Mesodermal cell (in vitro differentiated cells): Measurements from ENCODE around the gene SCO1.
"Not testable (repeated sequence)": the region's sequence is repeated elsewhere in the genome, so short reads cannot be mapped to it uniquely, and the experiment has no call there.

Source experiments
- H3K27ac ChIP-seq: 2 replicates; pipeline ENCODE4 v1.7.0; 2013; ENCODE audit warnings: mild to moderate bottlenecking, low read depth, low read length, moderate library complexity; ENCODE audit not compliant: severe bottlenecking
- H3K36me3 ChIP-seq: 2 replicates; pipeline ENCODE4 v1.7.1; 2013; ENCODE audit warnings: mild to moderate bottlenecking, low read length, moderate library complexity; ENCODE audit not compliant: control insufficient read depth, insufficient read depth
- H3K4me1 ChIP-seq: one replicate; pipeline ENCODE4 v1.7.1; 2013; ENCODE audit warnings: mild to moderate bottlenecking, low read length; ENCODE audit not compliant: insufficient read depth, control insufficient read depth, poor library complexity, severe bottlenecking
- H3K4me3 ChIP-seq: 2 replicates; pipeline ENCODE4 v1.7.0; 2013; ENCODE audit warnings: low read length, control low read depth, mild to moderate bottlenecking; ENCODE audit not compliant: insufficient read depth, poor library complexity, severe bottlenecking; ENCODE audit errors: extremely low read depth
- H3K9me3 ChIP-seq: 2 replicates; pipeline ENCODE4 v1.7.1; 2013; ENCODE audit warnings: mild to moderate bottlenecking, low read length, moderate library complexity; ENCODE audit not compliant: control insufficient read depth
- WGBS, 2 experiments: methylation state at CpG; one replicate each; pipeline ENCODE4 v1.1.5; 2013; ENCODE audit warnings: missing lambda C conversion rate in 2 of 2; ENCODE audit not compliant: insufficient coverage in 2 of 2; 5-methylcytosine and 5-hydroxymethylcytosine counted together

Gene SCO1

DNA sequence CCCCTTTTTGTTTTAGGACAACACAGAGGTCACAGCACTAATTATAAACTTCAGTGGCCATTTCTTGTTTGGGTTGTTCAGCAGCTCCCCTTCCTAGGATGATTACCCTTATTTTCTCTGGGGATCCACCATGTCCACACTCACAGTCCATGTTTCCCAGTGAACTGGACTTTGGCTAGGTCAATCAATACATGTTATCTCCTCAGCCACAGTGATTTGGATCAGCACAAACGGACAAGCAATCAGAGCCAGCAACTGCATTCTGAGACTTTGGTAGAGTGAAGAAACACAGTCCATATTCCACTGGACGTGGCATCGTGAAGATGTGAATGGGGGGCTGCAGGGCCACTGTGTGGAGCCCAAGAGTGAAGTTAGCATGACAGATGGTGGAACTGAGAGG, 27.9 kb upstream of the SCO1 start:
- 92% methylated on average over 3 of the region's 3 CpGs; no CpG with 5 or more reads in 1 of the 2 experiments for WGBS, 2 experiments
- Histone ChIP-seq H3K36me3 (no peaks in the 10 kb centered on the region), H3K4me3 (no peak overlapping the region), H3K4me1 (no peaks in the 10 kb centered on the region), H3K9me3 (no peaks in the 10 kb centered on the region), H3K27ac (no peak overlapping the region)

DNA sequence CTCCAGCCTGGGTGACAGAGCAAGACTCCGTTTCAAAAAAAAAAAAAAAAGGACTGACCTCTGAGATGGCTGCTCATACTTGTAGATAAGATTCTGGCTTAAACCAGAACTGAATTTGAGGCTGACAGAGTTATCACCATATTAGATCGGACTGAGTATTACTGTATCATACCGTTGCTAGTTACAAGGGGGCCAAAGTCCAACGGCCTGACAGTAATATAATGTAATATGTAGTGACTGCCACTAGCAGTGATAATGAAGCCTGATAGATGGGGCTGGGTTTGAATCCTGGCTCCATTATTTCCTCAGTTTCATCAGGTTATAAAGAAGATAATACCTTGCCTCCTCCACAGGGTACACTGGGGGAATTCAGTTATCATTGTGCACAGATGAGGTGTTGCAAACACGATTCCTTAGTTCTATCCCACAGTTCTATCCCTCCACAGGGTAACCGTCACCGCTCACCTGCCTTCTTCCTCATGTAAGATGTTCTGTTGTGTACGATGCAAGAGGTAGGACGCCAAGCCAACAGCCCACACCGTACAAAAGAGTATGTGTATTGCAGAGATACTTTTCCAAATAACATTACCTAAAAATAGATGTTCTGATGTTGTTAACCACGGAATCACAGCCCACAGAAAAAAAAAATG, 27.3 kb upstream of the SCO1 start:
- Histone ChIP-seq H3K4me1 (no peaks in the 10 kb centered on the region), H3K36me3 (no peaks in the 10 kb centered on the region), H3K4me3 (no peak overlapping the region), H3K27ac (no peak overlapping the region), H3K9me3 (no peaks in the 10 kb centered on the region)
- WGBS, 2 experiments: 100% methylated on average over 4 of the region's 11 CpGs

DNA sequence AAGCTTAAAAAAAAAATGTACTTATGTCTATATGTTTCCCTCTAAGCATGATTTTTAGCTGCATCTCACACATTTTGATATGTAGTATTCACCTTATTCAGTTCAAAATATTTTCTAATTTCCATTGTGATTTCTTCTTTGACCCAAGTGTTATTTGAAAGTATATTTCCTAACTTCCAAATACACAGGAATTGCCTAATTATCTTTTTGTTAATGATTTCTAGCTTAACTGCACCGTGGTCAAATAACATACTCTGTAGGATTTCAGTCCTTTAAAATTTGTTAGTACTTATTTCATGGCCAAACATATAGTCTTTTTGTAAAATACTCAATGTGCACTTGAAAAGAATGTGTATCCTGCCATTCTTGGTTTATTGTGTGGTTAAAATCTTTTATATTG, 21.2 kb upstream of the SCO1 start:
- WGBS, 2 experiments: no CpG with 5 or more reads among the region's 1 CpG
- no peak overlapping the region for H3K27ac ChIP-seq
- no peak overlapping the region for H3K4me3 ChIP-seq
- no peaks in the 10 kb centered on the region for H3K36me3 ChIP-seq
- no peaks in the 10 kb centered on the region for H3K9me3 ChIP-seq
- H3K4me1 ChIP-seq: no peaks in the 10 kb centered on the region

DNA sequence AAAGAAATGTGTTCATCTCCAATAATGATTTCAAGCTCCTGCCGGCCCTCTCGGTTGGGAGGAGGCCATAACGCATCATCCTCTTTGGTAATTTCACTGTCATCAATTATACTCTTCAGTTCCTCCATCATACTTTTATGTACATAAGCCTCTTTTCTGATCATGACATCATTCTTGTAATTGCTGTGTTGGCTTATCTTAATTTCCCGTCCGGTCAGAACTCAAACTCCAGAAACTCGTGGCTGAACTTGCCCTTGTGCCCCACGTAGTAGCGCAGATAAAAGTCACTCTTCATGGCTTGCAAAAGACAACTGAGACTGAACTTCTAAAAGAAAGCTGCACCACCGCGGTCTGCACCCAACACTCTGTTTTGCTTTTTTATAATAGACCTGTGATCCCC, 18.9 kb upstream of the SCO1 start:
- H3K4me1 ChIP-seq: no peaks in the 10 kb centered on the region
- no peaks in the 10 kb centered on the region for H3K9me3 ChIP-seq
- 93 to 95% methylated on average over 8 of the region's 10 CpGs for WGBS, 2 experiments
- peaks cover 15% of the 10 kb centered on the region for H3K36me3 ChIP-seq
- H3K27ac ChIP-seq: no peak overlapping the region
- H3K4me3 ChIP-seq: no peak overlapping the region

DNA sequence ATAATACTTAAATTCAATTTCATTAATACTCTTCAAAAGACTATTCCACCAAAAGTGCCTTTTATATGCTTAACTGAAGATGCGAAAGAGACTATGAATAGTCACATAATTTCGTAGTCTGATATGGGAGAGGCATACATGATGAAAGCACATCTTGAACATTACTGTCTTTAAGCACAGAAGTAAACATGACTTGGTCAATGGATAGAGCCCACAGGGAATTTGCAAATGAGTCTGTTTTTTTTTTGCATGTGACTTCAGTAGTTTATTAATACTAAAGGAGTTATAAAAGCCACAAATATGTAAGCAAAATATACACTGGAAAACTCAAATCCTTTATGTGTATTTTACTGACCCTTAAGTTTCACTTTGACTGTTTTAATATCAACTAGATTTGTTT, 16.0 kb upstream of the SCO1 start:
- WGBS, 2 experiments: 100% methylated on average over 1 of the region's 2 CpGs; no CpG with 5 or more reads in 1 of the 2 experiments
- H3K4me1 ChIP-seq: no peaks in the 10 kb centered on the region

DNA sequence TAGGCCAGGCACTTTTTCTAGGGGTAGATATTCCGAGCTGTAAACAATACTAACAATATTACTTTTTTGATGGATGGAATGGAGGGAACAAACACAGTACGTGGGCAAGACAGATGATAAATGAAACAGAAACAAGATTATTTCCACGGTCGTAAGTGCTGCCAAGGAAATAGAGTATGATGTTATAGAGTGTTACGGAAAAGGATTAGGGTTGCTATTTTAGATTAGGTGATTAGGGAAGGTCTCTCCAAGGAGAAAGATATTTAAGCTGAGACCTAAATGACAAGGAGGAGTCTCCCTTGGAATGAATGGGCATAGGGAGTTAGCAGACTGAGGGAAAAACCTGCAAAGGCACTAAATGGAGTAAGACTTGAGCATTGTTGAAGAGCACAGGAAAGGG, 8.4 kb upstream of the SCO1 start:
- H3K4me3 ChIP-seq: no peak overlapping the region
- no peaks in the 10 kb centered on the region for H3K9me3 ChIP-seq
- no peaks in the 10 kb centered on the region for H3K4me1 ChIP-seq
- H3K36me3 ChIP-seq: peaks cover 53% of the 10 kb centered on the region
- no peak overlapping the region for H3K27ac ChIP-seq
- WGBS, 2 experiments: 99% methylated on average over 4 of the region's 5 CpGs

More for the DNA sequence above, 16.0 kb upstream of the SCO1 start:
- Histone ChIP-seq H3K4me3 (no peak overlapping the region), H3K9me3 (no peaks in the 10 kb centered on the region), H3K36me3 (peaks cover 40% of the 10 kb centered on the region), H3K27ac (no peak overlapping the region)

DNA sequence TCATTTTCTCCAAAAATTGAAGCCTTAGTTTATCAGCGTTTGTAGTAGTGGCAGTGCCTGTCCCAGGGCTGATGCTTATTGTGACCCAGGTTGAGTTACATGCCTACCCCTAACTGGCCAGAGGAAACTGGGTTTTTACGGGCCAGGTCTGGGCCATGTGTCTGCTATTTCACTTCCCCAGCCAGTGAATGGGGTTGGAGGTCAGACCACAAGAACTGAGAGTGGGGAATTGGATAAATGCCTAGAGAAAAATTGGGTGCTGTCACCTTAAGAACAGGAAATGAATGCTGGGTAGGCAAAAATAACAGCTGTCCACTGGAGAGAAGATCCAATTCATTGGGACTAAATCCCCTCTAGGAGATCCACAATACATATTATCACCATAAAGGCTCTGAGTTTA, 5.2 kb upstream of the SCO1 start:
- H3K4me3 ChIP-seq: no peak overlapping the region
- peaks cover 4% of the 10 kb centered on the region for H3K4me1 ChIP-seq
- H3K27ac ChIP-seq: no peak overlapping the region
- WGBS, 2 experiments: 95 to 100% methylated on average over 1 to 2 of the region's 2 CpGs
- no peaks in the 10 kb centered on the region for H3K9me3 ChIP-seq
- H3K36me3 ChIP-seq: peaks cover 31% of the 10 kb centered on the region

DNA sequence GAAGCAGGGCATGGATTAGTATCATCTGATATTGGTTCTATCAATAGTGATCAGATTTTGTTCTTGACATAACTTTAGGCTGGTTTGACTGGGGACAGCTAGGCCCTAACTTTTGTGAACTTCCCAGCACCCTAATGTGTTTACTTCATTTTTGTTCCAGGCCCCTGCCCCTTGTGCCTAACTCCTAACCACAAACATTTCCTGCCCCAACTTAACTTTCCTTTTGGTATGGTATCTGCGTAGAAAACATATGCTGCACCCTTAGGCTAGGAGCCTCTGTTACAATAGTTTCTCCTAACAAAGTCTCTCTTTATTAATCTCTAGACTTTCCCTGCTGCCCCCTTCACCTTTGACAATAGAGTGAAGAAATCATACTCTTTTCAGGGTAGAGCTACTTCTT, 2.5 kb upstream of the SCO1 start:
- Histone ChIP-seq H3K4me1 (peaks cover 9% of the 10 kb centered on the region), H3K27ac (no peak overlapping the region), H3K9me3 (no peaks in the 10 kb centered on the region), H3K36me3 (peaks cover 14% of the 10 kb centered on the region), H3K4me3 (no peak overlapping the region)
- WGBS, 2 experiments: 83 to 100% methylated on average over 1 of the region's 1 CpG

DNA sequence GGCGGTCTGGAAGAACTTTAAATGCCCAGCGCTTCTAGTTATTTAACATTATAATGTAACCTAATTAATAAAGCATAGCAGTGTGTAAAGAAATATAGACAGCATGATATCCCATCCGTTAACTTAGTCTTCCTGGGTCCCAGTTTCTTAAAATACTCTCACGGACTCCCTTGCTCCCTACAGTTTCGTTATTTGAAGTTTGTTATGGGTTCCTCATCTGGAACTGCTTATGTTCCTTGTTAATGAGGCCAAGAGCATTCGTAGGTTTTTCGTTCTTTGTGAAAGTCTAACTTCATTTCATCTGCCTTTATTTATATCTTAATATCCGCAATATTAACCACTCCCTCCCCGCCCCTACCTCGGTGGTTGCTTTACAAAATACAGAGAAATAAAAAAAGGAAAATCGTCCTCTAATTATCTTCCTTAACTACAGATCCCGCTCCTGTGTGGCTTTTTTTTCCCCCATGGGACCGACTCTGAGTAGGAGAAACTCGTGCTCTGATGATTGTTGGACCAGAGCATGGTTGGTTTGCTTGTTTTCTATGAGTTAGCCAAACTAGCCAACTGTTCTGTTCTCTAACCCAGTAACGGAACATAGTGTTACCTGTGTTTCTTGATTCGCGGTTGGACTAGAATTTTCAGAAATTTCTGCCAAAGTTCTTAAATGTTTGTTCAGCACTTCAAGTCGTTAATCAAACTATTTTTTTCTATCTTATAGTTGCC, 924 bp upstream of the SCO1 start:
- Histone ChIP-seq H3K4me1 (peaks cover 9% of the 10 kb centered on the region), H3K27ac (peak overlapping the region; percentile 94), H3K36me3 (peaks cover 20% of the 10 kb centered on the region), H3K9me3 (no peaks in the 10 kb centered on the region), H3K4me3 (peak overlapping the region; percentile 88)
- 57 to 72% methylated on average over 6 to 7 of the region's 18 CpGs for WGBS, 2 experiments

DNA sequence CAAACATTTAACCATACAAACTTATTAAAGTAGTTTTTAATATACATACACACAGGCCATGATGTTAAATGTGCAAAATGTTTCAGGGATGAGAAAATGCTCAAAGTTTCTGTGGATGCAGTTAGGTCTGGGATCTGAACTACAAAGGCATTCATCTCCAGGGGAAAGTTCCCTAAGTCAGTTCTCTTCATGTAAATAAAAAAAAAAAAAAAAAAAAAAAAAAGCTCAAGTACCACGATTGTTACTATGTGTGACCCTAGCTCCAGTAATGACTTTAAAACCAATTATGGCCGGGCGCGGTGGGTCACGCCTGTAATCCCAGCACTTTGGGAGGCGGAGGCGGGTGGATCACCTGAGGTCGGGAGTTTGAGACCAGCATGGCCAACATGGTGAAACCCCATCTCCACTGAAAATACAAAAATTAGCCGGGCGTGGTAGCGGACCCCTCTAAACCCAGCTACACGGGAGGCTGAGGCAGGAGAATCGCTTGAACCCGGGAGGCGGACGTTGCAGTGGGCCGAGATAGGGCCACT, 1.4 kb downstream of the SCO1 start:
- not testable (repeated sequence) for H3K9me3 ChIP-seq, H3K27ac ChIP-seq, H3K4me1 ChIP-seq
- 73 to 86% methylated on average over 16 of the region's 17 CpGs for WGBS, 2 experiments
- H3K36me3 ChIP-seq: peaks cover 42% of the 10 kb centered on the region
- H3K4me3 ChIP-seq: peak overlapping the region; percentile 88

DNA sequence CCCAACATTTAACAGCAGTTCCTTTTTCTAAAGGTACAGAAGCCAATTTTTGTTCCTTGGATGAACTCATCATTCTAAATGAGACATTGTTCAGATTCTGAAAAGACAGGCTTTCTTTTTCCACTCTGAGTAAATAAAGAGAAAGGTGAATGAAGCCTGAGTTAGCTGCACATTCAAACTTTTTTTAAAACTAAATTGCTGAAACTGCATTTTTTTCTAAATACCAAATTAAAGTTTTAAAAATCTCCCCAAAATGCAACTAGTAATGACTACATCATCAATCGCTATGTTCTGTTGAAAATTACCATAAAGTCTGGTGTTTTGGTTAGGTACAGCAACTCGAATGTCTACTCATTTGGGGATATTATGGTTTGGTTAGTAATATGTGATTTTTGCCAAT, 9.8 kb downstream of the SCO1 start:
- Histone ChIP-seq H3K4me1 (no peaks in the 10 kb centered on the region), H3K27ac (no peak overlapping the region), H3K36me3 (peaks cover 82% of the 10 kb centered on the region), H3K4me3 (no peak overlapping the region), H3K9me3 (no peaks in the 10 kb centered on the region)
- WGBS, 2 experiments: no CpG with 5 or more reads among the region's 2 CpGs
